GM21447 (cell line): ENCODE measurements around the gene TLN1.

ENCODE experiments used
- ATAC-seq: cut with Tn5 transposase; IDR thresholded peaks from one replicate; pipeline ENCODE4 v1.9.1; 2021; ENCODE audit not compliant: unreplicated experiment

TLN1 gene

DNA sequence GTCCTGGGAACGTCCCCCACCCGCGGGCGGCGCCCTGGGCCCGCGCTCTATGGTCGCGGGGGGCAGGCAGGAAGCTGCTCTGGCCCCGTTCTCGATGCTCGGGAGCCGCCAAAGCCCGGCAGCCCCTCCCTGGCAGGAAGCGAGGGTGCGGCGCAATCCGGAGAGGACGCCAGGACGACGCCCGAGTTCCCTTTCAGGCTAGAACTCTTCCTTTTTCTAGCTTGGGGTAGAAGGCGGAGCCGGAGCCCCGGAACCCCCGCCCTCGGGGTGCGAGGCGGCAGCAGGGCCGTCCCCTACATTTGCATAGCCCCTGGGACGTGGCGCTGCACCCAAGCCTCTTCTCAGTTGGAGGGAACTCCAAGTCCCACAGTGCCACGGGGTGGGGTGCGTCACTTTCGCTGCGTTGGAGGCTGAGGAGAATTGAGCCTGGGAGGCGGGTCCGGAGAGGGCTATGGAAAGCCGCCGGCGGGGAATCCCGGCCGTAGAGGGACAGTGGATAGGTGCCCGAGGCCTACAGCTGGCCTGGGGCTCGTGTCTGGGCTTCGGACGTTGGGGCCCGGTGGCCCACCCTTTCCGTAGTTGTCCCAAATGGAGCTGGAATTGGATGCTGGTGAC, at the start of gene TLN1, which contains the start of gene CREB3:
Gene TLN1 (minus strand): TSS at position 11 of the 615 bp plus-strand sequence. CDS start 6,501 bp downstream, outside the sequence.
Gene CREB3 (plus strand): TSS at position 482 of the 615 bp plus-strand sequence. CDS start 107 bp downstream, at position 589.
- ATAC-seq: peak; percentile 71

DNA sequence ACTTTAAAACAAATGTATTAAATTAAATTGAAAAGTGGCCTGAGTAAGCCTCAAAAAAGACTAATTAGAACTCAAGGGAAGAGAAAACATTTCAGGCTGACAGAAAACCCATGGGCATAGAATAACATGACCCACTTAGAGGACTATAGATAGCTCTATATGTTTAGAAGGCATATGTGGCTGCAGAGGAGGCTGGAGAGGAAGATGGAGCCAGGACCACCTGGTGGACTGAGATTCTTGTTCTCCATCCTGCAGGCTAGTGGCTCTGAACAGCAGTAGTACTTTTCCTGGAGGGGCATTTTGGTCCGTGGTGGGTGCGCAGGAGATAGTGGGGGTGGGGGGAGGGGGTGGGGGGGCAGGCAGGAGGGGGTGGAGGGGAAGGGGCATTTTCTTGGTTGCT, 49.1 kb upstream of the TLN1 start:
- ATAC-seq: no peak

DNA sequence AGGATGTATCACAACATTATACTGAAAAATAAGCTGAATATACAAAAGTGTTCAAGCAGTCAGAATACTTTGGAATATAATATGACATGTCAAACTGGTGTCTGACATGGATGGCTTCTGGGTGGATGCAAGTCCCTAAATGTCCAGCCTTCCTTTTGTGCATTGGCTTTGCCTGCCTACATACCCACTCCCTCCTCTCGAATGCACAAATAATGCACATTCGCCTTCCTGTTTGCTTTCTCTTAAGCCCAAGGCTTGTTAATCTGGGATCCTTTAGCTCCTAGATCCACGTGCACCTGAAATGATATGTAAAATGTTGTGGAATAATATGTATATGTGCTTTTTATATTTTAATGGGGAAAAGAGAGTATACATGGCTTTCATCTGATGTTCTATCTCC, 46.5 kb upstream of the TLN1 start:
- no peak for ATAC-seq

- ATAC-seq: no peak
These were observed 44.0 kb upstream of the TLN1 start for GRCh38 chr9:35776018-35776417.

DNA sequence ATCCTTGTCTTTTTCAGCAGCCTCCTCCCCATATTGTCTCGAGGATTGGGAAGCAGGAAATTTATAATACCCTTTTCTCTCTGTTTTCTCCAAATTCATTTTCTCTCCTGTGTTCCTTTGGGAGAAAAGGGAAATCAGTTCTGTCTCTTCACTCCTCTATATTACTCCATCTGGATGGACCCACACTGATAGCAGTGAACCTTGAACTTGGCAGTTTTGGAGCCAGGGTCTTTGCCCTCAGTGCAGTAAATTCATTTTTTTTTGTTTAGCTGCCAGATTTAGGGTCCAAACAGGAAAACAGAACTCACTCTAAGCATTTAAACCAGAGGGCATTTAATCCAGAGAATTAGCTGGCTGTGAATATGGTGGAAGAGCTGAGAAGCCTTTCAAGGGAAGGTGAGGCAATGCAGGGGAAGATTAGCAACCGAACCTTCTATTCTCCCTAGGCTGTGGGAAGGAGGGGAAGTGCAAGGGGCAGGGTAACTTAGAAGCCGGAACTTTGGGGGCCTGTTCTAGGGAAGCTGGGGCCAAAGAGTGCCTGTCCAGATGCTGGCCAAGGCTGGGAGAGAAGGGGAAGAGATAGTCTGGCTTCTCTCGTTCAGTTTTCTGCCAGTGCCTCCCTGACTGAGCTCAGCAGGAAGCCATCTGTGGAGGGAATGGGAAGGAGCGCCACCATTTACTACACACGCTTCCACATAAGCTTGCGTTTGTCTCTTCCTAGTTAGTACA, 43.1 kb upstream of the TLN1 start:
- ATAC-seq: no peak

DNA sequence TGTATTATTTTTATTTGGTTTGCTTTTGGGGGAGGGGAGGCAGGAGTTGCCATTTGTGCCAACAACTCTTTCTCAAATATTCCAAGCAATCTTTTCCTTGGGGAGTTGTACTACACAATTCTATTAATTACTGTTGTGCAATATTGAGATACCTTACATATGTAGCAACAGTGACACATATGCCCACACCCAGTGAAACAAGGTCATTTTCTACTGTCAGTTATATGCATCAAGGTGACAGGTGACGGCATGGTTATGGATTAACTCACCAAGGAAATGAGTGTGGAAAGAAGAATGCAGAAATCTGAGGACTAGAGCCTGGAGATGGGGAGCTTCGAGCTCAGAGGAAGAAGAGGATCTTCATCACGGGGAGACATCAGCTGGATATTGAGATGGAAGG, 39.9 kb upstream of the TLN1 start:
- ATAC-seq: no peak

- ATAC-seq: no peak
These were observed 39.5 kb upstream of the TLN1 start for GRCh38 chr9:35771534-35771933.

DNA sequence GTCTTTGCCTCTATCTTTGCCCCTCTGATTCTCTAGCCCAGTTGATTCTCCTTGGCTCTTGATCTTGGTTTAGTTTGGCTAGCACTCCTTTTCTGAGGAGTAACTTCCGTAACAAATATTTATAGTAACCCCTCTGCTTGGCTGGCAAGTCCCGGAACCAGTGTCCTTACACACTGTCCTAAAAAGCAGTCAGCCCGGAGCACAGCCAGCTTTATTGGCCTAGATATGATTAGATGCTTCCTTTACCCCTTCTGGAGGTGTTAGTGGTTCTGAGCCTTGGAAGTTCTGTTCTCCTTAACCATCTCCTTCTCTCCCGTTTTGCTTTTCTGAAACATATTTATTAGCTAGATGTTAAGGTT, 39.1 kb upstream of the TLN1 start:
- no peak for ATAC-seq

DNA sequence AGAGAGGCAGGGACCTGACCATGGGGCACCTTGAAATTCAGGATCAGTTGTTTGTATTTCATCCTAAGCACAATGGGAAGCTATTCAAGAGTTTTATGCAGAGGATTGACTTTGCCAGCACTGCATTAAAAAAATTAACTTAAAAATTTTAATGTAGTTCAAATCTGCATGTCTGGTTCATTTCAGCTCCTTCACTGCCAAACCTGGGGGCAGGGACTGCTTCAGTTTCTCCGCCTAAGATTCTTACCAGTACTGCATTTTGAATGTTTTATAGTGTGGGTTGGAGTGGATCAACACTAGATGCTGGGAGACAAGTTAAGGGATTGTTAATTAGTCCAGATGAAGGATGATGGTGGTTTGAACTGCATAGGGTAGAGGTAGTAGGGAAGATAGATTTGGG, 37.8 kb upstream of the TLN1 start:
- ATAC-seq: no peak

DNA sequence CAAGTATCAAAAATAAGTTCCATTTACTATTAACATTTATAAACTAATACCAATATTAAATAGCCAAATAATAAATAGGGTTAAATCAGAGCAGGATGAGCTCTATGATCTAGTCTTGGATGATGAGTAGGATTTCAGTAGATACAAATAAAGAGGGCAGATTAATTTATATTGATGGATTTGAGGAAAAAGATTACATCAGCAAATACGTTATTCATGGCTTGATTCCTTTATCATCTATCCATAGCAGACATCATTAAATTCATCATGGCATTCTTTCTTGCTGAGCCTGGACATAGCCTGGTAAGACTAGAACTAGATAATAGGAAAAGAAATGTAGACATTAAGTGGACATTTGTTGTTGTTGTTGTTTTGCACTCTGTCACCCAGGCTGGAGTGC, 35.5 kb upstream of the TLN1 start:
- no peak for ATAC-seq

- ATAC-seq: no peak
These were observed 35.0 kb upstream of the TLN1 start for GRCh38 chr9:35766997-35767396.

- ATAC-seq: no peak
These were observed 31.8 kb upstream of the TLN1 start for GRCh38 chr9:35763803-35764202.

GRCh38 chr9:35763181-35763580, 31.2 kb upstream of the TLN1 start:
- no peak for ATAC-seq

- no peak for ATAC-seq
These were observed 28.7 kb upstream of the TLN1 start for GRCh38 chr9:35760651-35761050.

- no peak for ATAC-seq
These were observed 27.8 kb upstream of the TLN1 start for GRCh38 chr9:35759795-35760194.

GRCh38 chr9:35758475-35759050, 26.6 kb upstream of the TLN1 start:
- ATAC-seq: no peak

GRCh38 chr9:35757892-35758275, 25.9 kb upstream of the TLN1 start:
- ATAC-seq: no peak

DNA sequence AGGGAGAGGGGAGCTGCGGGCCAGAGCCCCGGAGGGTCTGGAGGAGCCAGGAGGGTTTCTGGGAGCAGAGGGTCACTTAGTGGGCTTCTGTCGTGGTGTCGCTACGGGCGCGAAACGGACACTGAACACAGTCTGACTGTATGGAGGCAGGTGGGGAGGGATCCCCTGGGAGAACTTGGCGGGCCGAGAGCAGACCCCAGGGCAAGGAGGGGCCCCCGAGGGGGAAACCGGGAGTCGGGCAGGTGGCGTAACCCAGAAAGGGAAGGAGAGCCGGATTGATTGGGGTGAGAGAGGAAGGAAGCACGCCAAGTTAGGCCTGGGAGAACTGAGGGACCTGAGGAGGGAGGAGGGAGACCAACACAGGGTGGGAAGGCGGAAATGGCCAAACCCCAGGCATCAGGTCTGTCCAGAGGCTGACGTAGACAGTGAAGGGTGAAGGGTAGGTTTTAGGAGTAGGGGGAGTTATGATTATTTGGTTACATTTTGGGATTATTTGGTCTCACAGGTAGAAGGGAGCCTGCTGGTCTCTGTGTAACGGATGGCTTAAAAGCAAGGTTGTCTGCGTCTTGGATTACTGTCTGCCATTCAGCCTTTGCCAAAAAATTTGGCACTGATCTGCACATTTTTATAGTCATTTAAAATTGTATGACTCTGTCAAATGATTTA, 25.4 kb upstream of the TLN1 start:
- peak; percentile 45 for ATAC-seq

GRCh38 chr9:35756275-35757225, 24.6 kb upstream of the TLN1 start:
- peak; percentile 55 for ATAC-seq

GRCh38 chr9:35755071-35755470, 23.1 kb upstream of the TLN1 start:
- no peak for ATAC-seq

- ATAC-seq: no peak
These were observed 22.3 kb upstream of the TLN1 start, which contains the start of gene MSMP for GRCh38 chr9:35754264-35754663. Gene MSMP, minus strand, starts transcription at chr9:35754276. Its CDS starts 147 bp downstream, at chr9:35754129.
